ENCODE results near the gene E2F7.

Gene E2F7

GRCh38 chr12:77062846-77063461, 2.4 kb downstream of the E2F7 start:
- DNase-seq (ENCODE audit: low read depth in 2 of 3, low spot score in 2 of 3) = no peak

- DNase-seq (ENCODE audit: low read depth in 2 of 3, low spot score in 2 of 3) = no peak
Measured at GRCh38 chr12:77062396-77062795, 3.0 kb downstream of the E2F7 start.

GRCh38 chr12:77060883-77061240, 4.5 kb downstream of the E2F7 start:
- no peak for DNase-seq (ENCODE audit: low read depth in 2 of 3, low spot score in 2 of 3)

GRCh38 chr12:77060136-77060882, 5.1 kb downstream of the E2F7 start:
- no peak for DNase-seq (ENCODE audit: low read depth in 2 of 3, low spot score in 2 of 3)

DNA sequence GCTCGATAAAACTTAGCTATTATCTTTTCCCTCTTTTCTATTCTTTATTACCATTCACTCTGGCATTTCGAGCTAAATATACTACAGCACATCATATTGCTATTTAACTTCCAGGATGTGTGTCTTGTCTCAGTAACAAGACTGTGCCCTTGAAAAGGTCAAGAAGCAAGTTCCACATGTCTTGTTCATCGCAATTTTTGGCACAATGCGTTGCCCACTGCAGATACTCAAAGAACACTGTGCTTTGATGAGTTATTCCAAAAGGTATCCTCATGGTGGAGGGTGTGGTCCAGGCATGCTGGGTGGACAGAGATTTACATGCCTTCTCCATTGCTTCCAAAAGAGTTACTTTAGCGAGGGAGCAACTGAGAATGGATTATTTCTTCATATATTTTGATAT, 6.6 kb downstream of the E2F7 start:
- DNase-seq (ENCODE audit: low read depth in 2 of 3, low spot score in 2 of 3) = no peak

GRCh38 chr12:77054851-77055250, 10.5 kb downstream of the E2F7 start:
- DNase-seq (ENCODE audit: low read depth in 2 of 3, low spot score in 2 of 3) = no peak

GRCh38 chr12:77053259-77053658, 12.1 kb downstream of the E2F7 start:
- DNase-seq (ENCODE audit: low read depth in 2 of 3, low spot score in 2 of 3) = no peak

- no peak for DNase-seq (ENCODE audit: low read depth in 2 of 3, low spot score in 2 of 3)
Measured at GRCh38 chr12:77049767-77050353, 15.5 kb downstream of the E2F7 start.

GRCh38 chr12:77047341-77048109, 17.8 kb downstream of the E2F7 start:
- no peak for DNase-seq (ENCODE audit: low read depth in 2 of 3, low spot score in 2 of 3)

- no peak for DNase-seq (ENCODE audit: low read depth in 2 of 3, low spot score in 2 of 3)
Measured at GRCh38 chr12:77046468-77046867, 18.9 kb downstream of the E2F7 start.

GRCh38 chr12:77045183-77045582, 20.2 kb downstream of the E2F7 start:
- DNase-seq (ENCODE audit: low read depth in 2 of 3, low spot score in 2 of 3) = no peak

- no peak for DNase-seq (ENCODE audit: low read depth in 2 of 3, low spot score in 2 of 3)
Measured at GRCh38 chr12:77044721-77045120, 20.6 kb downstream of the E2F7 start.

- DNase-seq (ENCODE audit: low read depth in 2 of 3, low spot score in 2 of 3) = no peak
Measured at GRCh38 chr12:77042833-77043232, 22.5 kb downstream of the E2F7 start.

DNA sequence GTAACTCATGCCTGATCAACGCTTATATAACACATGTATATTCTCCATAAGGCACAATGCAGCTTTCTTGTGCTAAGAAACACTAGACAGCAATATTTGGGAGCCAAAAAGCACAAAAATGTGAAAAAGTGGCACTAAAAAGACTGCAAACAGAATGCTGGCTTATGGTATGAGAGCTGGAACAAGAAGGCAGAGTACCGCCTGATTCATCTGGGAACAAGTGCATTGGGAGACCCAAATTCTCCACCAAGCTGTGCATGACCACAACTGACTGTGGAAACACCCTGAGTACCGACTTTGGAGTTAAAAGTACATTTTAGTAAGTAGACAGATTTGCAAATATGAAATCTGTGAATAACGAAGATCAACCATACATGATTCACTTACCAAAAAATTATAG, 25.1 kb downstream of the E2F7 start:
- DNase-seq (ENCODE audit: low read depth in 2 of 3, low spot score in 2 of 3) = no peak

DNA sequence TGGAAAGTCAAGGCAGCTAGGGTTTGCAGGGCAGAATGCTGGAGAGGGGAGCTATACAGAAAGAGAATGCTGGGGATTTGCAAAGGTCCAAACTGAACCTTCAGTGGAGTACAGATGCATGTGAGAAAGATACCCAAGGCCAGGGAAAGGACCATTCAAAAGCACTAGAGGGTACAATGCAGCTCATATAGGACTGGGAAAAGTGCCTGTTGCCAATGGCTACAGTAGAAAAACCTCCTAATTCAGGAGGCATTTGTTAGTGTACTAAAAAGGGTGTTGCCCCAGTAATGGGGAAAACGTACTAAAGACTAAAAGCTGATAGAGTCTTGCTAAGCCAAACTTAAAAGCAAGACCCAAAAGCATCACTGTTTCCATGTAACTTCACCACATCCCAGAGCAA, 30.1 kb downstream of the E2F7 start:
- no peak for DNase-seq (ENCODE audit: low read depth in 2 of 3, low spot score in 2 of 3)

DNA sequence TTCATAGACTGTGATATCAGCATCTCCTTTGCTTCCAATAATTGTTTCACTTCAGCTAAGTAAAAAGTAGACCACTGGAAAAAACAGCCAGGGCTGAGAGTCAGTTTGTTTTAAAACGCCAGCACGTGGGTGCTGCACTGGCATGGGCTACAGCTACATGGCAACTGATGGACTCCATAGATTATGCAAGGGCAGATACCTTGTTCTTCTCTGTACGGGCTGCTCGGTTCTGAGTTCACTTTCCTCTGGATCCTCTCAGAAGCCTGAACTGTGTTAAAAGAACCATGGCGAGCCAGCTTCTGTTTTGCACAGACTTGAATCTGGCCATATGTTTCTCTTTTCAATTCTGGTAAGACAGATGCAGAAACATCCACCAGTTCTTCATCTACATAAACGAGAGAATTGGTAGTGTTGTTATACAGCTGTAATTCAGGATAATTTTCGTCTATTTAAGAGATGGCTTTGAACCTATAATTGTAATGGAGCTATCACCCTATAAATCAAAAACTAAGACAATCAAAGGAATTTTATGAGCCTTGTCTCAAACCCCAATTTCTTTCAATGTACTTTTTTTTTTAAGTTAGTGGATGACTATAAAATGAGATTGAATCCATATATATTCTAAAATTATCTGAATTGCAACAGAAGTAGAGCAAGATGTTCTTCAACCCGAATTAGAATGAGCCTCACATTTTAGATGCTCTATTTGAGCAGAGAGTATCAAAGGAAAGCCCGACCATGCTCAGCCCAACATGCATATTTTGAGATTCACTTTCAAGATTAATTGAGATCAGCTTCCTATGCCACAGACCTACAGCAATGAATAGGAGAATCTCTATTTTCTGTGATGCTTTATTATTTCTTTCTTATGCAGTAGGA, 31.5 kb downstream of the E2F7 start:
- DNase-seq (ENCODE audit: low read depth in 2 of 3, low spot score in 2 of 3) = no peak

- no peak for DNase-seq (ENCODE audit: low read depth in 2 of 3, low spot score in 2 of 3)
Measured at GRCh38 chr12:77032406-77032805, 33.0 kb downstream of the E2F7 start.

GRCh38 chr12:77031745-77032144, 33.6 kb downstream of the E2F7 start:
- DNase-seq (ENCODE audit: low read depth in 2 of 3, low spot score in 2 of 3) = no peak

DNA sequence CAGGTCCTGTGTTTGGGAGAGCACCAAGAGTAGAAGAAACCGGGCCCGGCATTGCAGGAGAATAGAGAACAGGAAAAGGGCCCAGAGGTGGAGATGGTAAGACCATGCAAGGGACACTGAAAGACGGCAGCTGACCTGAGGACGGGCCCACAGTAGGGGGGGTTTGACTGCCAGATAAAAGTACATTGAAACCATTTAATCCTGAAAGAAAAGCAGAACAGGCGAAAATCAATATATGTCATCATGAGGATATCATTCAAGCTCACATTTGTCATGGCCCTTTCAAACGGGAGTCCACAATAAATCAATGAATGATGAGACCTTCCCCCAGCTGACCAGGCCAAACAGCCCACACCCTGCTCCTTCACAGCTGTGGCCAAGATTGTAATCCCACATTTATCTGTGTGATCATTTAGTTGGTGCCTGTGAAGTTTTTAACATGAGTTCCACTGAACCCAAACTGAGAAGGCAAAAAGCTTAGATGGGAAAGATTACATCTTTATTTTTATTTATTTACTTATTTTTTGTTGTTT, 39.5 kb downstream of the E2F7 start:
- no peak for DNase-seq (ENCODE audit: low read depth in 2 of 3, low spot score in 2 of 3)

DNA sequence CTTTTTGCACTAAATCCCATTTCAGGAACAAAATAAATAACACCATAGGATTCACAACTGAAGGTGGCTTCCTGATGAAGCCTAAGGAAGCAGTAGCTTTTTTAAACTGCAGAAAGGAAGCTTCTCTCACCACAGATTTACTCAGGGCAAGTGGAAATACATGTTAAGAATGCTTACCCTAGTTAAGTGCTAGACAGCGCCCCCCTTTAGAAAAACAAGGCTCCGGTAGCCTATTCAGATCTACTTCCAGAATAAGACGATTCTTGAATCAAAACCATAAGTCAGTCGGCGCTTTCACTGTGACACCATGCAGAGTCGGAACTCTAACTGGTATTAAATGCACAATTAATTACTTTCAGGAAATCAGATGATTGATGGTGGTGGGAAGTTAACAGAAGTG, 41.9 kb downstream of the E2F7 start:
- no peak for DNase-seq (ENCODE audit: low read depth in 2 of 3, low spot score in 2 of 3)

DNA sequence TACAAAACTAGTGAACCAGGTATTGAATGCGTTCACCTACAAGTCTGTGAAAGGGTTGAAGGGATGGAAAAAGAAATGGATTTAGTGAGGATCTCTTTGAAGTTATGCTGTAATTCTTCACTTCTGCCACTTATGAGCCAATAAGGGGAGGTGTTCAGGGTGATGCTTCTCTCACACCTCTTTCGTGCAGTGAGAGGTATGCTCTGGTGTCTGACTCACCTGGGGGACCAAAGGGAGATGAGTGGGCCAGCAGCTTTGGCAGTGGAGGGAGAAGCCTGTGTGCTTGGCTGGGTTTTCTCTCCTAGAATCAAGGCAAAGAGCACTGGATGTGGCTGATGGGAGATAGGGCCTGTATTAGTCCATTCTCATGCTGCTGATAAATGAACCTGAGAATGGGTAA, 45.4 kb downstream of the E2F7 start:
- no peak for DNase-seq (ENCODE audit: low read depth in 2 of 3, low spot score in 2 of 3)

All from activated CD8-positive, alpha-beta memory T cell treated with anti-CD3 and anti-CD28 coated beads for 48 hours (primary cell).